Activated T-helper 1 cell treated with anti-CD3 and anti-CD28 coated beads, Interleukin-12 subunit alpha, Interleukin-12 subunit beta, Interleukin-2, Interleukin-4 antibody, amounts not matched to agents 30 ng/mL and 10 ng/mL and 1 ng/mL, durations not matched to agents 14 hours and 24 hours and 36 hours (primary cell): ENCODE results near the gene PTK6. TPM values are rescaled to one million over a fixed set of nuclear protein-coding genes. Genes with fewer than 3 reads are reported as not detected.

Source experiments
- DNase-seq: peaks from one replicate; pipeline ENCODE4 v3.0.0; 2021; ENCODE audit warnings: low spot score
- H3K27ac Mint-ChIP-seq: one replicate; pipeline ENCODE4 v1.8.0; 2021; ENCODE audit warnings: mild to moderate bottlenecking, mixed read lengths
- H3K27me3 Mint-ChIP-seq: one replicate; pipeline ENCODE4 v1.8.0; 2022; ENCODE audit warnings: mild to moderate bottlenecking, moderate library complexity, mixed read lengths; ENCODE audit not compliant: insufficient read depth
- H3K36me3 Mint-ChIP-seq: one replicate; pipeline ENCODE4 v1.8.0; 2021; ENCODE audit warnings: low read depth, mixed read lengths
- H3K4me1 Mint-ChIP-seq: one replicate; pipeline ENCODE4 v1.8.0; 2021; ENCODE audit warnings: low read depth, mixed read lengths
- H3K4me3 Mint-ChIP-seq: one replicate; pipeline ENCODE4 v1.8.0; 2021; ENCODE audit warnings: mild to moderate bottlenecking, moderate library complexity, mixed read lengths
- H3K9me3 Mint-ChIP-seq: one replicate; pipeline ENCODE4 v1.8.0; 2021; ENCODE audit warnings: mixed read lengths
- intact Hi-C: fragments of 100-400 bp; cut with micrococcal nuclease; formaldehyde crosslinking; loops from one replicate; pipeline ENCODE4 v1.15.1; 2024
- total RNA-seq: library from RNA; stranded (reverse); gene quantifications from 2 replicates; pipeline ENCODE4 v1.2.3, GENCODE V29; 2022

The PTK6 gene
- total RNA-seq, 1 donor from 2014 or later: 0.16 TPM

DNA sequence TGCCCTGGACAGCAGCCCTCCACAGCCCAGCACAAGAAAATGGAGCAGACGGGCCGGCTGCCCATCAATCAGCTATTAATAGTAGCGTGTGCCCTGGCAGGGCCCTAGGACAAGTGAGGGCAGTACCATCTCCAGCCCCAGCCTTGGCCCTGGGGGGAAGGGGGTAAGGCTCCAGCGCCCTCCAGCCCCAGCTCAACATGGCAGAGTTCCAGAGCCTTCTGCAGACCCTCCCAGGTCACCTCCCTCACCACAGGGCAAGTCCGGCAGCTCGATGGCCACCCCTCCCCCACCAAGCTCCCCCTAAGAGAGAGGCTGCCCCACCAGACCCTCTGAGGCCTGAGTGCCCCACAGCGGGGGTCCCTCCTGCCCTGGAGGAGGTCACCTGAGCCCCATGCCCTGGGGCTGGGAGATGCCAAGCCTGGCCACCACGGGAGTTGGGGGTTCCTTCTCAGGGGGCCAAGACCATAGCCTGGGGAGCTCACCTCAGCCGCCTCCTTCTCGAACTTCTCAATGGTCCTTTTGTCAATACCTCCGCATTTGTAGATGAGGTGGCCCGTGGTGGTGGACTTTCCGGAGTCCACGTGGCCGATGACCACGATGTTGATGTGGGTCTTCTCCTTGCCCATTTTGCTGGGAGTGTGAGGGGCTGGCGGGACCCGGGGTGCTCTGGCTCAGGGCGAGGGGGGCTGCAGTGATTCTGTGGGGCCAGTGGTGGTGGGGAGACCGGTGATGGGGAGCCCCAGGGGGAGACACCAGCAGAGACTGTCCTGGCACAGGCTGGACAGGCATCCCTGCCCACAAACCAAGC lies 39.8 kb downstream of the PTK6 start:
- intact Hi-C loops: no loop called here
- Mint-ChIP-seq H3K36me3 (no peaks in the 10 kb centered on the region), H3K4me1 (no peaks in the 10 kb centered on the region), H3K27me3 (peaks cover 14% of the 10 kb centered on the region), H3K27ac (no peak overlapping the region), H3K9me3 (peaks cover 2% of the 10 kb centered on the region), H3K4me3 (no peak overlapping the region)
- no peak for DNase-seq

DNA sequence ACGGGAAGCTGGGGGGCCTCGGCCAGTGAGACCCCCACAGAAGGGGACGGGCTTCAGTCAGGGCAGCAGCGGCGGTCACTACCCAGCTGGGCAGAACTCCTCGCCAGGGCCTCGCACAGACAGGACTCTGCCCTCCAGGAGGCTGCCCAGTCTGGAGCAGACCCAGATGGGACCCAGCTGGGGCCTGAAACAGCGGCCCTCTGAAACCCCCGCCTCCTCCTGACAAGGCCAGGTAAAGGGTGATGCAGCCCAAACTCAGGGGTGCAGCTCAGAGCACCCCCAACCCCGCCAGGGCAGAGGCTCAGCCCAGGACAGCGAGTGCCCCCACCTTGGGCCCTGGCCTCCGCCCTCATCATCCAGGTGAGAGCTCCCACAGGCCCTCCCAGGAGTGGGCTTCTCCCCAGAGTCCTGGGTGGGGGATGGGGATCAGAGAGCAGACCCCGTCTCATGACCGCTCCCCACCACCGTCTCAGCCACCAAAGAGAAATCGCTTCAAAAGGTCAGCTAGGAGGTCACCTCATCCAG lies 40.5 kb downstream of the PTK6 start:
- H3K27me3 Mint-ChIP-seq: peaks cover 14% of the 10 kb centered on the region
- H3K4me1 Mint-ChIP-seq: no peaks in the 10 kb centered on the region
- H3K4me3 Mint-ChIP-seq: no peak overlapping the region
- no peak overlapping the region for H3K27ac Mint-ChIP-seq
- H3K9me3 Mint-ChIP-seq: peaks cover 5% of the 10 kb centered on the region
- intact Hi-C loops: loop anchor here (1.0 kb wide), 2 partner anchors 24 to 624 kb away; partner anchors contain the start of gene PPDPF
- DNase-seq: no peak
- H3K36me3 Mint-ChIP-seq: no peaks in the 10 kb centered on the region

DNA sequence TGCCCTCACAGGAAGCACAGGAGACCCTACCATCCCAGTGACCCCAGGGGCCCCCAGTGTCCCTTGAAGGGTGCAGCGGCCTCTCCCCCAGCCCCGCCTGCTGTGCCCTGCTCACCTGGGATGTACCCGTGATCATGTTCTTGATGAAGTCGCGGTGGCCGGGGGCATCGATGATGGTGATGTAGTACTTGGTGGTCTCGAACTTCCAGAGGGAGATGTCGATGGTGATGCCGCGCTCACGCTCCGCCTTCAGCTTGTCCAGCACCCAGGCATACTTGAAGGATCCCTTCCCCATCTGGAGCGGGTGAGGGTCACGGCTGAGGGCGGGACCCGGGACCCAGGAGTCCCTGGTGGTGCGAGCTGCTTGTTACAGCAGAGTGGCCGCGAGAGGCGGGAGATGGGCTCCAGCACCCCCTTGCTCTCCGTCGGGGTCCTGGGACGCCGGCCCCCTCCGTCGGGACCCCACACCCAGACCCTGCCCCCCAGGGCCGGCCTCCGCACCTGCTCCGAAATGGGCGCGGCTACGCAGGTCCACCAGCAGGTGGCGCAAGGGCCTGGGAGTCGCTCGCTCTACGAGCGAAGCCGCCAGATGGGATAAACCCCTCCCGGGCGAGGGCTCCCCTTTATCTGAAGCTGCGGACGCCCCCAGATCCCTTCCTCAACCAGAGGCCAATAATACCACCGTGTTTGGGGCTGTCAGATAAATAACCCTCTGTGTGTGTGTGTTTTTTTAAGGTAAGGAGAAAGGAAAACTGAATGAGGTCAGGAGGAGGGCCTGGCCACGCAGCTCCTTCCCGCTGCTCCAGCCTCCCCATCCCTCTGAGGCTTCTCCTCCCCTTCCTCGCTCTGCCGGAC lies 41.2 kb downstream of the PTK6 start:
- no peak overlapping the region for H3K4me3 Mint-ChIP-seq
- peaks cover 16% of the 10 kb centered on the region for H3K27me3 Mint-ChIP-seq
- peak; percentile 54 for DNase-seq
- no peaks in the 10 kb centered on the region for H3K4me1 Mint-ChIP-seq
- peaks cover 5% of the 10 kb centered on the region for H3K9me3 Mint-ChIP-seq
- intact Hi-C loops: loop anchor here (1.0 kb wide), 2 partner anchors 24 to 624 kb away; partner anchors contain the start of gene PPDPF
- no peak overlapping the region for H3K27ac Mint-ChIP-seq
- H3K36me3 Mint-ChIP-seq: no peaks in the 10 kb centered on the region

DNA sequence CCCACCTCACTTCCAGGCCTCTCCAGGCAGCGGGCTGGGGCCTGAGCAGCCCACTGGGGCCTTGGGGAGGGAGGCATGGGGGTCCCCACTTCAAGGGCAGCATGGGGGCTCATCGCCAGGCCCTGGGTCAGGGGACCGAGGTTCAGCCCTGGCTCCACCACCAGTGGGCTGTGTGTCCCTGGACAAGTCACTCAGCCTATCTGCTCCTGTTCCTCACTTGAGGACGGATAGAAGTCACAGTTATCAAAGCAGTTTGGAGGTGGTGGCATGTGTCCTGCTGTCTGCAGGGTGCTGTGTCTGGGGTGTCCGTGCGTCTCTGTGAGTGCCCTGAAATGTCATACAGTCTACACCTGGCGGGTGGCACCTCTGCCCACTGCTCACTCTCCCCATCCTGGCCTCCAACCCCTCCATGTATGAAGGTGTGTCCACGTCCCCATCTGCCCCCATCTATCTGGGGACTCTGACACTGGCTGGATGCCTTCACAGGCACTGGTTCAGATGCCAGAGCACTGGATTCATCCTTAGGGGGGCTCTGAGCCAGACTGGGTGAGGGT lies 41.9 kb downstream of the PTK6 start:
- Mint-ChIP-seq H3K4me1 (no peaks in the 10 kb centered on the region), H3K9me3 (peaks cover 5% of the 10 kb centered on the region), H3K4me3 (no peak overlapping the region), H3K36me3 (no peaks in the 10 kb centered on the region), H3K27ac (no peak overlapping the region), H3K27me3 (peaks cover 16% of the 10 kb centered on the region)
- no peak for DNase-seq
- intact Hi-C loops: no loop called here

DNA sequence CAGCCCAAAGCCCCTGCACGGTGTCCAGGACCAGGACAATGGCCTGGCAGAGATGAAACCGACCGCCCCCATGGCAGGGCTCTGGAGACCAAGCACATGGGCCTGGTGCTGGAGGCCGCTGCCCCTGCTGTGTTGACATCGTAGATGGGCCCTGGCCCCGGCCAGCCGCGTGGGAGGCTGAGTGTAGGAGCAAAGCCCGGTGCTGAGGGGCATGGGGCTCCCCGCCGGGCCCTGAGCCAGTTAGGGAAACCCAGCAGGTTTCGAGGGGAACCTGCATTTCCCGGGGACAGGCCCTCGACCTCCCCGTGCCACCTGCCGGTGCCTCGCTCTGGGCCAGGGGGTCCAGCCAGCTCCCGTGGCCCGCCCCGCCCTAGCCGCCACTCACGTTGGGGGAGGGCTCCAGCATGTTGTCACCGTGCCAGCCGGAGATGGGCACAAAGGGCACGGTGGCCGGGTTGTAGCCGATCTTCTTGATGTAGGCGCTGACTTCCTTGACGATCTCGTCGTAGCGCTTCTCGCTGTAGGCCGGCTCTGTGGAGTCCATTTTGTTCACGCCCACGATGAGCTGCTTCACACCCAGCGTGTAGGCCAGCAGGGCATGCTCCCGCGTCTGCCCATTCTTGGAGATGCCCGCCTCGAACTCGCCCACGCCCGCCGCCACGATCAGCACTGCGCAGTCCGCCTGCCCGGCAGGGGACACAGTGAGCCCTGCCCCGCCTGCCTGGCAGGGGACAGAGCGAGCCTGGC lies 42.6 kb downstream of the PTK6 start:
- peaks cover 15% of the 10 kb centered on the region for H3K27me3 Mint-ChIP-seq
- intact Hi-C loops: no loop called here
- no peaks in the 10 kb centered on the region for H3K36me3 Mint-ChIP-seq
- no peak overlapping the region for H3K27ac Mint-ChIP-seq
- H3K4me1 Mint-ChIP-seq: no peaks in the 10 kb centered on the region
- H3K4me3 Mint-ChIP-seq: no peak overlapping the region
- H3K9me3 Mint-ChIP-seq: peaks cover 5% of the 10 kb centered on the region
- DNase-seq: no peak

DNA sequence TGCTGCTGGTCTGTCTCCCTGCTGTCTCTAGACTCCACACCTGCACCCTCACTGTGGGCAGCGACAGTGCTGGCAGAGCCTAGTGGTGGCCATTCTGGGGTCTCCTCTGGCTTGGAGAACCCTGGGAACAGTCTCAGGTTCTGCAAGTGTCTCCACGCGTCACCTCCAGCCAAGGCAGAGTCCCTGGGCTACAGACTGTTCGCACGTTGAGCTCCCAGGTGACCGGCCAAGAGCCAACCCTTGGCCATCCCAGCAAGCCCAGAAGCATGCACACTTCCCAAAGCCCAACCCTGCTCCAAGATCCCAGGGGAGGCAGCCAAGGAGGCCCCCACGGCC lies 43.1 kb downstream of the PTK6 start:
- H3K4me1 Mint-ChIP-seq: no peaks in the 10 kb centered on the region
- intact Hi-C loops: no loop called here
- DNase-seq: no peak
- no peak overlapping the region for H3K27ac Mint-ChIP-seq
- no peaks in the 10 kb centered on the region for H3K36me3 Mint-ChIP-seq
- H3K4me3 Mint-ChIP-seq: no peak overlapping the region
- H3K27me3 Mint-ChIP-seq: peaks cover 17% of the 10 kb centered on the region
- H3K9me3 Mint-ChIP-seq: peaks cover 5% of the 10 kb centered on the region

DNA sequence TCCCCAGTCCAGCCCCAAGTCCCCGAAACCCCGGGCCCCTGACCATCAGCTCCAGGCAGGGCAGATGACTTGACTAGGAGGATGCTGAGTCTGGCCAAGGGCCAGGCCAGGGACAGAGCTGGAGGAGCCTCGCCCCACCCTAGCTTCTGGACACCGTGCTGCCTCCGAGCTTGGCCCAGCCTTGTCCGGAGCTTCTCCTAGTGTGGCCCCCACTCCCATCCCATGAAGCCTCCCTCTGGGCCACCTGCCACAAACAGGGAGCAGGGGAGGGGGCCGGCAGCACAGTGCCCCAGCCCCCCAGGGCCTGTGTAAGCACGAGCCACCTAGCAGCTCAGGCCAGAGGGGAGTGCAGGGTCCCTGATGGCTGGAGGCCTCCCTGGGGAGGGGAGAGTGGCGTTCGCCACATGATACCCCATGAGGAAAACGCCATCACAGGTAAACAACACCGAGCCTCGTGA lies 43.6 kb downstream of the PTK6 start:
- DNase-seq: no peak
- intact Hi-C loops: no loop called here
- Mint-ChIP-seq H3K27me3 (peaks cover 17% of the 10 kb centered on the region), H3K4me3 (no peak overlapping the region), H3K27ac (no peak overlapping the region), H3K36me3 (no peaks in the 10 kb centered on the region), H3K4me1 (no peaks in the 10 kb centered on the region), H3K9me3 (peaks cover 5% of the 10 kb centered on the region)

DNA sequence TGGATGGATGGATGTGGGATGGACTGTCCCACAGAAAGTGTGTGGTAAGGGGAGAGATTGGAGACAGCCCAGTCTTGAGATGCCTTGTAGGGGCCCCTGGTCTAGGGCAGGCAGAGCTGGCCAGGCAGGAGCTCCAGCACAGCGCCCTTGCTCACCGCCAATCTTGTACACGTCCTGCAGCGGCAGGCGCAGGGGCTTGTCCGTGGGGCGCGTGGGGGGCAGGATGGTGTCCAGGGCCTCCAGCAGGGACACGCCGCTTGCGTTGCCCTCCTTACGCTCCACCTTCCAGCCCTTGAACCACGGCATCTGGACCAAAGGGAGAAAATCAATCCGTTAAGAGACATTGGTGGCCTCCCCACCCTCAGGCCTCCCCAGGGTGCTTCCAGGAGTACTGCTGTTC lies 44.2 kb downstream of the PTK6 start:
- intact Hi-C loops: no loop called here
- Mint-ChIP-seq H3K9me3 (peaks cover 5% of the 10 kb centered on the region), H3K27ac (no peak overlapping the region), H3K4me3 (no peak overlapping the region), H3K27me3 (peaks cover 17% of the 10 kb centered on the region), H3K4me1 (no peaks in the 10 kb centered on the region), H3K36me3 (no peaks in the 10 kb centered on the region)
- DNase-seq: no peak

DNA sequence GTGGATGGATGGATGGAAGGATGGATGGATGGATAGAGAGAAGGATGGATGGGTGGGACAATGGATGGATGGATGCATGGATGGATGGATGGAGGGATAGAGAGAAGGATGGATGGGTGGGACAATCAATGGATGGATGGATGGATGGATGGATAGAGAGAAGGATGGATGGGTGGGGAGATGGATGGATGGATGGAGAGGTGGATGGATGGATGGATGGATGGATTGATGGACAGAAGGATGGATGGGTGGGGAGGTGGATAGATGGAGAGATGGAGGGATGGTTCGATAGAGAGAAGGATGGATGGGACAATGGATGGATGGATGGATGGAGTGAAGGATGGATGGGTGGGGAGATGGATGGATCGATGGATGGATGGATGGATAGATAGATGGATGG lies 44.7 kb downstream of the PTK6 start:
- Mint-ChIP-seq H3K27ac (no peak overlapping the region), H3K36me3 (no peaks in the 10 kb centered on the region), H3K4me3 (no peak overlapping the region), H3K9me3 (peaks cover 5% of the 10 kb centered on the region), H3K27me3 (peaks cover 15% of the 10 kb centered on the region), H3K4me1 (no peaks in the 10 kb centered on the region)
- DNase-seq: no peak
- intact Hi-C loops: no loop called here

DNA sequence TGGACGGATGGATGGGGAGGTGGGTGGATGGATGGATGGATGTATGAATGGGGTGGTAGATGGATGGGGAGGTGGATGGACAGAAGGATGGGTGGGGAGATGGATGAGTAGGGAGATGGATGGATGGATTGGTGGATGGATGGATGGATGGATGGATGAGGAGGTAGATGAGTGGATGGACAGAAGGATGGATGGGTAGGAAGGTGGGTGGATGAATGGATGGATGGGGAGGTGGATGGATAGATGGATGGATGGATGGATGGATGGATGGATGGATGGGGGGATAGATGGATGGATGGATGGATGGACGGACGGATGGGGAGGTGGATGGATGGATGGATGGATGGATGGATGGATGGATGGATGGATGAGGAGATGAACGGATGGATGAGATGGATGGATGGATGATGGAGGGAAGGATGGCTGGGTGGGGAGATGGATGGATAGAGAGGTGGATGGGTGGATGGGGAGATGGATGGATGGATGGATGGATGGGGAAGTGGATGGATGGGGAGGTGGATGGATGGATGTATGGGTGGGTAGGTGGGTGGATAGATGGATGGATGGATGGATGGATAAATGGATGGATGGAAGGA lies 45.4 kb downstream of the PTK6 start:
- intact Hi-C loops: no loop called here
- H3K4me3 Mint-ChIP-seq: no peak overlapping the region
- peaks cover 11% of the 10 kb centered on the region for H3K27me3 Mint-ChIP-seq
- peaks cover 5% of the 10 kb centered on the region for H3K9me3 Mint-ChIP-seq
- no peak overlapping the region for H3K27ac Mint-ChIP-seq
- no peaks in the 10 kb centered on the region for H3K36me3 Mint-ChIP-seq
- no peaks in the 10 kb centered on the region for H3K4me1 Mint-ChIP-seq
- DNase-seq: no peak

DNA sequence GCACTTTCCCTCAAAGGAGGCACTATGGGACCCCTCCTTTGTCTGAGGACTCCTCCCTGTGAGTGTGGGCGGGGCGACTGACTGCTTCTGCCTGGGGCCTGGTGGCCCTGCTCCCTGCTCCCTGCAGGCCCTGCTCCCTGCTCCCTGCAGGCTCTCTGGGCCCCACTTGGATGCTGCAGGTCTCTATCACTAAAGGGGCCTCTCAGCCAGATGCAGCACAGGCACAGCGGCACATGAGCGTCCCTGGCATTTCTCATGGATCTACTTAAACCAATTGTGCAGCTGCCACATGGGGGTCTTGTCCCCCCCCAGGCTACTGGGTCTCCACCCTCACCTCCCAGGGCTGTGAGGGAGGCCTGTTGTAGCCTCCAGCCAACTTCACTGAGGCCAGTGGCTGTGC lies 46.1 kb downstream of the PTK6 start:
- Mint-ChIP-seq H3K27me3 (peaks cover 8% of the 10 kb centered on the region), H3K4me1 (no peaks in the 10 kb centered on the region), H3K27ac (no peak overlapping the region), H3K9me3 (peaks cover 5% of the 10 kb centered on the region), H3K4me3 (no peak overlapping the region), H3K36me3 (no peaks in the 10 kb centered on the region)
- intact Hi-C loops: no loop called here
- no peak for DNase-seq

DNA sequence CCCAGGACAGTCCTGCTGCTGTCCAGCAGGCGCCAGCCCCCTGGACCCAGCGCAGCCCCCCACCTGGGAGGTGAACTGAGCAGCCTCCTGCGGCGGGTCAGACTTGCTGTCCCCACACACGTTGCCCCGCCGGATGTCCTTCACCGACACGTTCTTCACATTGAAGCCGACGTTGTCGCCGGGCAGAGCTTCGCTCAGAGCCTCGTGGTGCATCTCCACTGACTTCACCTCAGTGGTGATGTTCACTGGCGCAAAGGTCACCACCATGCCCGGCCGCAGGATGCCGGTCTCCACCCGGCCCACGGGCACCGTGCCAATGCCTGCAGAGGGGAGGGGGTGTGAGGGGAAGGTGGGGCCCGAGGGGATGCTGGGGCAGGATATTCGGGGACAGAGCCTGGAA lies 46.8 kb downstream of the PTK6 start:
- H3K27me3 Mint-ChIP-seq: peaks cover 8% of the 10 kb centered on the region
- DNase-seq: no peak
- no peak overlapping the region for H3K4me3 Mint-ChIP-seq
- peaks cover 5% of the 10 kb centered on the region for H3K9me3 Mint-ChIP-seq
- intact Hi-C loops: no loop called here
- no peaks in the 10 kb centered on the region for H3K4me1 Mint-ChIP-seq
- H3K27ac Mint-ChIP-seq: no peak overlapping the region
- no peaks in the 10 kb centered on the region for H3K36me3 Mint-ChIP-seq
